ENCODE data around the gene FA2H.

The FA2H gene

DNA sequence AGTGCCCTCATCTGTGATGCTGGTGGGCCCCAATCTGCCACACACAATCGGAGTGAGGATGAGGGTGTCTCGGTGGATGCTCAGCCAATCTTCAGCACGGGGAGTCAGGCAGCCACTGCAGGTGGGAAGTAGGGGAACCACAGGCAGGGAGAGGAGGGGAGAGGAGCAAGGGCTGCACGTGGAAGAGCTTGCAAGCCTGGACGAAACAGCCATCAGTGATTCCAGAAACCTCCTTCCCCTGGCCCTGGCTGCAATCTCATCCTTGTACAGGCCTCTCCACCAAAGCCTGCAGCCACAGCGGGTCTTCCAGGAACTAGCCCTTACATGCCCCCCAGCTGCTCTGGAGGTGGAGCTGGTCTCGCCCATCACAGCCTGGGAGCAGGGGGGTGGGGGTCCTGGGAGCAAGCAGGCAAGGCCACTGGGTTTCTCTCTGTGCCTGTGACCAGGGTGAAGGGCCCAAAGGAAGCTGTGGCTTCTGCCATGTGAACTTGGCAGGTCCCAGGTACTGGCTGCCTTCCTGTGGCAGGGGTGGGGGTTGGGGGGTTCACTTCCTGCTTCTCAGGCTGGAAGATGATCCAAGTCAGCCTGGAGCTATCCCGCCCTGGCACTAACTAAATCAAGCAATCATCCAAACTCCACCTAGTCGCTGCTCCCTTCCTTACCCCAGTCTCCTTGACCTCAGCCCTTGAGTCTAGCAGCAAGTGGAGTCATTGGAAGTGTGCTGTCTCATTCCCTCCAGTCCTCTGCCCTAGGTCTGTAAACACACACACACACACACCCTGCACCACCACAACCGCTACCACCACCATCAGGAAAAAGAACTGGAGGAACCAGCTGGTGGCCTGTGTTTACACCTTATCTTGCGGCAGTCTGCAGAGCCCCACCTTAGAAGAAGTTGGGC, 44.6 kb downstream of the FA2H start:
- ChIA-PET CTCF (interaction anchor here (0.9 to 2.2 kb wide), 5 partner anchors 9 to 132 kb away, joined by 3 to 12 read pairs (median 4); no protein-coding TSS in a partner anchor), POLR2A (no interaction called here)
- TF ChIP-seq, protein P1, sequence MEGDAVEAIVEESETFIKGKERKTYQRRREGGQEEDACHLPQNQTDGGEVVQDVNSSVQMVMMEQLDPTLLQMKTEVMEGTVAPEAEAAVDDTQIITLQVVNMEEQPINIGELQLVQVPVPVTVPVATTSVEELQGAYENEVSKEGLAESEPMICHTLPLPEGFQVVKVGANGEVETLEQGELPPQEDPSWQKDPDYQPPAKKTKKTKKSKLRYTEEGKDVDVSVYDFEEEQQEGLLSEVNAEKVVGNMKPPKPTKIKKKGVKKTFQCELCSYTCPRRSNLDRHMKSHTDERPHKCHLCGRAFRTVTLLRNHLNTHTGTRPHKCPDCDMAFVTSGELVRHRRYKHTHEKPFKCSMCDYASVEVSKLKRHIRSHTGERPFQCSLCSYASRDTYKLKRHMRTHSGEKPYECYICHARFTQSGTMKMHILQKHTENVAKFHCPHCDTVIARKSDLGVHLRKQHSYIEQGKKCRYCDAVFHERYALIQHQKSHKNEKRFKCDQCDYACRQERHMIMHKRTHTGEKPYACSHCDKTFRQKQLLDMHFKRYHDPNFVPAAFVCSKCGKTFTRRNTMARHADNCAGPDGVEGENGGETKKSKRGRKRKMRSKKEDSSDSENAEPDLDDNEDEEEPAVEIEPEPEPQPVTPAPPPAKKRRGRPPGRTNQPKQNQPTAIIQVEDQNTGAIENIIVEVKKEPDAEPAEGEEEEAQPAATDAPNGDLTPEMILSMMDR (IDR thresholded peaks at IDR 0.05; ENCODE audit: control extremely low read depth, extremely low read depth, low read depth, missing control alignments), result no peak
- DNase-seq (ENCODE audit: extremely low spot score), result no peak

DNA sequence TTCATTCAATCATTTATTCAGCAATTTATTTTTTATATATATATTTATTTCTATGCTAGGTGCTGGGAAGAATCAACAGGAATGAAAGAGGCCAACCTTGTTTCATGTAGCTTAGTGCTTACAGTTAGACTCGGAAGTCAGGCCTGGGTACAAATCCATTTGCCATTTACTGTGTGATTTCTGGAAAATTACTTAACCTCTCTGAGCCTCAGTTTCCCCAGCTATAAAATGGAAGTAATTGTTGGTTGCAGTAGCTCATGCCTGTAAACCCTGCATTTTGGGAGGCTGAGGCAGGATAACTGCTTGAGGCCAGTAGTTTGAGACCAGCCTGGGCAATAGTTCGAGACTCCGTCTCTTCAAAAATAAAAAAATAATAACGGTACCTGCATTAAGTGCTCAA, 46.7 kb downstream of the FA2H start:
- no peak for DNase-seq (ENCODE audit: extremely low spot score)
- ChIA-PET POLR2A (no interaction called here), CTCF (interaction anchor here (0.9 kb wide), 1 partner anchor 18 kb away, joined by 3 read pairs; no protein-coding TSS in a partner anchor)
- TF ChIP-seq, protein P1 (IDR thresholded peaks at IDR 0.05; ENCODE audit: control extremely low read depth, extremely low read depth, low read depth, missing control alignments), result no peak

DNA sequence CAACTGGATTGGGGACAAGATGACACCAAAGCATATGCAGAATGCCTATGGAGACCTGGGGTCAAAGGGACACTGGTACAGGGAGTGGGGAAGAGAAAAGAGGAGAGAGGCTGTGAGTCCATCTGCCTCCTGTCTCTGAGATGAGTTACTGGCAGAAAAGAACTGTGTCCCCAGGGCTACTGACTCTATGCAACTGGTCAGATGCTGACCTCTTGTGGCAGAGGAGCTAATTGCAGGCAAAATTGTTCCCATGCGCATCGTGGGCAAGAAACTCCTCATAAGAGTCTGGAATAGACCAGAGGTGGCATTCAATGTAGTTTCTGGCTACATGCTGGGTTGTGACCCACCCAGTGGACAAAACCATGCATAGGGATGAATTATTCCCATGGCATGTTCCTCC, 47.9 kb downstream of the FA2H start:
- CTCF ChIA-PET, result interaction anchor here (0.9 to 5.2 kb wide), 5 partner anchors 12 to 136 kb away, joined by 3 to 19 read pairs (median 4); no protein-coding TSS in a partner anchor
- TF ChIP-seq, protein P1 (IDR thresholded peaks at IDR 0.05; ENCODE audit: control extremely low read depth, extremely low read depth, low read depth, missing control alignments), result peak; percentile 38
- no peak for DNase-seq (ENCODE audit: extremely low spot score)
- POLR2A ChIA-PET, result no interaction called here

DNA sequence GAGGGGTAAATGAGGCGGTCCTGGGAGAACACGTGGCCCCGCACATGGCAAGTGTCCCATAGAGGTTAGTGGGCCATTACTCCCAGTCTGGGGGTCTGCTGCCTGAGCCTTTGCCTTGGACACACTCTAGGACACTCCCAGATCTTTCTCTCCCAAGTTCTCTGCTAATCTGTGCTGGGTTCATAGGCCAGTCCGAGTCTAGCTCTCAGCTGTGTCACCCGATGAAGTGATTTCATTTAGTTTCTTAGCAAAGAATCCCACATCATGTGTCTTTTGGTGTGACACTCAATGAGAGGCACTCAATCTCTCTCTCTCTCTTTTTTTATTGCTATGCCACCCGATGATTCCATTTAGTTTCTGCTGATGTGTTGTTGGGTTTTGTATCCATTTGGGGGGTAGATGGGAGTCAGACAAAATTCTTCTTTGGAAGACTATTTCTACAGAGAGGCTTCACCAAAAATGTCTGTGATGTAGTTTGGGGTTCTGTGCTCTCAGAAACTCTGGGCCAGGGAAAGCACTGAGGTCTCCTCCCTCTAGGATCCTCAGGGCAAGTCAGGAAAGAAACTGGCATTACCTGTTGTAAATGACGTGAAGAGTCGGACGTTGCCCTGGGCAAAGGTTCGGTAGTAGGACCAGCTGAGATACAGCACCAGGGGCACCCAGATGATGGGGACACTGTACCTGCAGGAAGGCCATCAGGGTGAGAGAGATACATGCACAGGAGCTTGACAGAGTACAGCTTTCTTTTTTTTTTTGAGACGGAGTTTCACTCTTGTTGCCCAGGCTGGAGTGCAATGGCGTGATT, 48.8 kb downstream of the FA2H start:
- POLR2A ChIA-PET, result no interaction called here
- TF ChIP-seq, protein P1 (IDR thresholded peaks at IDR 0.05; ENCODE audit: control extremely low read depth, extremely low read depth, low read depth, missing control alignments), result no peak
- CTCF ChIA-PET, result interaction anchor here (1.0 to 5.2 kb wide), 8 partner anchors 12 to 164 kb away, joined by 3 to 19 read pairs (median 4); no protein-coding TSS in a partner anchor
- DNase-seq (ENCODE audit: extremely low spot score), result no peak

DNA sequence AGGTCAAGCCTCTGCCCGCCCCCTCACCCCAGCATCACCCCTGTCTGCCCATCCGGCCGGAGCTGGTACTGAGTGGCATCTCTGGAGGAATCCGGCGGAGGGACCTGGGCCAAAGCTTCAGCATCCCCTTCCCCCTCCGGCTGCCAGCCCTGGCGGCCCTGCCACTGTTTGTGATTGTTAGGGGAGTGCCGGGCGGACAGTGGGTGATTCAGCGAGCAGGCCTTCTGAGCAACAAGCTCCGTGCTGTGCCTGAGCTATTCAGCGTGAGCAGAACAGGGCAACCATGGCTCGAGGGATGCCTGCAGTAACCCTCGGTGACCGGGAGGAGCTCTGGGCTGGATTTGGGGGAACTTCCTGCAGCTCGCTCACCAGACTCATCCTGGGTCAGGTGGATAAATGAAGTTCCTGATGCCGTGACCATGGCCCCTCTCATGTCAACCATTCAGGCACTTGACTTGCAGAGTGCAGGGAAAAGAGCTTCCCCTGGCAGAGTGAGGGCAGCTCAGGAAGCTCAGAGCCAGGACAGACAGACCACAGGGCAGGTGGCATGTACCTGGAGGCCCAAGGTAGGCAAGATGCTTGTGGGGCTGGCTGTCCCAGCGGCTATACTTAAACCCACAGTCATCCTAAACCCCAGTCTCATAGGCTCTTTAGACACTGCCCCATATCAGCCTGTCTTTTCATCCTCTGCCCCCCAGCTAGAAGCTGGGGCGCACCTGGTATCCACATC, 49.6 kb downstream of the FA2H start:
- DNase-seq (ENCODE audit: extremely low spot score), result no peak
- ChIA-PET CTCF (interaction anchor here (0.8 to 5.2 kb wide), 6 partner anchors 12 to 163 kb away, joined by 3 to 19 read pairs (median 4); no protein-coding TSS in a partner anchor), POLR2A (no interaction called here)
- TF ChIP-seq, protein P1 (IDR thresholded peaks at IDR 0.05; ENCODE audit: control extremely low read depth, extremely low read depth, low read depth, missing control alignments), result no peak
